ACC112 (cell line): ENCODE results near the gene IQSEC1.

ENCODE experiments used
- H2AFZ ChIP-seq: fragments of 200-600 bp; sonication (generic); one replicate; pipeline ENCODE4 v1.6.0; 2017; ENCODE audit warnings: antibody characterized with exemption, low read length; ENCODE audit not compliant: unreplicated experiment
- H3K27ac ChIP-seq: fragments of 200-600 bp; sonication (generic); 2 replicates; pipeline ENCODE4 v1.5.1; 2014; ENCODE audit warnings: low read depth, mild to moderate bottlenecking, antibody characterized with exemption, low read length, moderate library complexity
- H3K27me3 ChIP-seq: fragments of 200-600 bp; sonication (generic); 2 replicates; pipeline ENCODE4 v1.6.1; 2014; ENCODE audit warnings: mild to moderate bottlenecking, antibody characterized with exemption, low read length, moderate library complexity, mixed read lengths; ENCODE audit not compliant: insufficient read depth
- H3K36me3 ChIP-seq: fragments of 200-600 bp; sonication (generic); 2 replicates; pipeline ENCODE4 v1.6.1; 2016; ENCODE audit warnings: mild to moderate bottlenecking, antibody characterized with exemption, low read length, moderate library complexity, mixed read lengths; ENCODE audit not compliant: insufficient read depth
- H3K4me1 ChIP-seq: fragments of 200-600 bp; sonication (generic); one replicate; pipeline ENCODE4 v1.6.1; 2016; ENCODE audit warnings: low read length, mixed read lengths; ENCODE audit not compliant: insufficient read depth, unreplicated experiment, control insufficient read depth
- H3K4me3 ChIP-seq: fragments of 200-600 bp; sonication (generic); 2 replicates; pipeline ENCODE4 v1.5.1; 2014; ENCODE audit warnings: mild to moderate bottlenecking, low read depth, low read length
- H3K79me2 ChIP-seq: fragments of 200-600 bp; sonication (generic); one replicate; pipeline ENCODE4 v1.6.0; 2016; ENCODE audit warnings: low read length; ENCODE audit not compliant: control insufficient read depth, unreplicated experiment, insufficient read depth

IQSEC1 gene

DNA sequence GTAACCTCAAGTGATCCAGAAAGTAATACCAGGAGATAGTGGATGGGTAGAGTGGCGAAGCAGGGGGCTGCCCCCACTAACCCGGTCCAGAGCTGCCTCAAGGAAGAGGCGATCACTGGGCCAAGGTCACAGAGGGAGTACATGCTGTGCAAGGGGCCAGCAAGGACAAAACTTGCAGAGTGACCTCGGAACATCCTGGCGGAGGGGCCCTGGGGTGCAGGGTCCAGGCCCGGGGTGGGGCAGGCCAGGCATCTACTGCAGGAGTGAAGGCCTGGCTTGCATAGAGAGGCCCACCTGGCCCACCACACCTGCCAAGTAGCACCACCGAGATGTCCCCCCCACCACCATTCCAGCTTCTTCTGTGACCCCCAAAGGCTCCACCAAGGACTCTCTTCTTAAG lies 17.6 kb downstream of the IQSEC1 start:
- no peak overlapping the region for H3K27ac ChIP-seq
- no peaks in the 10 kb centered on the region for H3K4me1 ChIP-seq
- H2AFZ ChIP-seq: no peak overlapping the region
- no peaks in the 10 kb centered on the region for H3K79me2 ChIP-seq
- H3K27me3 ChIP-seq: peaks cover 9% of the 10 kb centered on the region; the same call in 1 of the 2 replicates
- H3K4me3 ChIP-seq: no peak overlapping the region
- H3K36me3 ChIP-seq: no peaks in the 10 kb centered on the region

DNA sequence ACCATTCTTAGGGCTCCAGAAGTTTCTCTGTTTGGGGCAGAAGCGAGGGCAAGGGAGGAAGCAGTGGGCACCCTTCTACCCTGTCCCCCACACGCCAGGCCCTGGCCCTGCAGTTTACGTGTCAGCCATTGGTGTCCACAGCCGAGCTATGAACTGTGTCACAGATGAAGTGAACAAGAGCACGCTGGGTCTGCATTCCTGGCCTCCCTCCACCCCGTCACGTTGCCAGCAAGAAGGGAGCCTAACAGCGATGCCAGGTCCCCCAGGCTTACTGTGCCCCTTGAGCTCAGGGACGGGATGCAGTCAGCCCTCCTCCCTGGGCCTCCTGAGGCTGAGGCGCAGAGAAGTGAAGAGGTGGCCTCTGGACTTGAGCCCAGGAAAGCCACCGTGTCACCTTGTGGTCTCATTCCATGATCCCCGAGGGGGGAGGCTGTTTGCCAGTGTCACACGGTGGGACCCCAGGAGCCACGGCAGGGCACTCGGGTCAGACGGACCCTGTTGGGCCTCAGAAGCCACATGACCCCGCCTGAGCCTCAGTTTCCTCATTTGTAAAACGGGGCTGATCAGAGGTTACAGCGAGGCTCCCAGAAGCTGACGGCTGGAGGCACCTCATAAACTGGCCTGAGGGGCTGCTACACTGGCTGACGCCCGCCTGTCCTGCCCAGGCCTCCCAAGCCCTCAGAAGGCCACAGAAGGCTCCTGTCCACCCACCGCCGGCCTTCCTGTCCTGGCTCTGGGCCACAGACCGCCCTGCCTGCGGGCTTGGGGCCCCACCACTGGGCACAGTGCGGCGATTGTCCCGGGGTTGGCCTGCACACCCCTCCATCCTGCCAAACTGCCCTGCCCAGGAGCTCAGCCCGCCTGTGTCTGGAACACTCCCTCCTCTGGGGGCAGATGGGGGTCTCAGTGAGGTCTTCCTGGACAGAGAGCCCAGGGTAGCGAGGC lies 18.6 kb downstream of the IQSEC1 start:
- H3K36me3 ChIP-seq: no peaks in the 10 kb centered on the region
- no peaks in the 10 kb centered on the region for H3K4me1 ChIP-seq
- H3K79me2 ChIP-seq: no peaks in the 10 kb centered on the region
- peaks cover 9% of the 10 kb centered on the region; the same call in 1 of the 2 replicates for H3K27me3 ChIP-seq
- H3K4me3 ChIP-seq: no peak overlapping the region
- no peak overlapping the region for H2AFZ ChIP-seq
- H3K27ac ChIP-seq: no peak overlapping the region

DNA sequence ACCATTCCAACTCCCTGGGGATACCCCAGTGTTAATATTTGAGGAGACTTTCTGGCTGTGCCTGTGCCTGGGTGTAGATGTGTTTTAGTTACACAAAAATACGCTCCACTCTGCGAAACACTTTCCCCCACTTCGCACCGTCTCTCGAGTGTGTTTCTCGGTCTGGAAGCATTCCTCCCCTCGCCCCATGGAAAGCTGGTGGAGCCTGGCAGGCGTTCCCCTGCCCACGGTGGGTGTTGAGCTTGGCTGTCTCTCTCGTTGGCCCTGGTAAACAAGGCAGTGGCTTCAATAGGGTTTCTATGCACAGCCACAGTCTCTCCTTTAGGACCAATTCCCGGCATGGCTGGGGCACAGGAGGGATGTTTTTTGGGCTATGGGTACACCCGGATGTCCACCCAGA lies 19.3 kb downstream of the IQSEC1 start:
- Histone ChIP-seq H3K79me2 (no peaks in the 10 kb centered on the region), H3K4me3 (no peak overlapping the region), H2AFZ (no peak overlapping the region), H3K27me3 (peaks cover 9% of the 10 kb centered on the region; the same call in 1 of the 2 replicates), H3K36me3 (no peaks in the 10 kb centered on the region), H3K4me1 (no peaks in the 10 kb centered on the region), H3K27ac (no peak overlapping the region)

DNA sequence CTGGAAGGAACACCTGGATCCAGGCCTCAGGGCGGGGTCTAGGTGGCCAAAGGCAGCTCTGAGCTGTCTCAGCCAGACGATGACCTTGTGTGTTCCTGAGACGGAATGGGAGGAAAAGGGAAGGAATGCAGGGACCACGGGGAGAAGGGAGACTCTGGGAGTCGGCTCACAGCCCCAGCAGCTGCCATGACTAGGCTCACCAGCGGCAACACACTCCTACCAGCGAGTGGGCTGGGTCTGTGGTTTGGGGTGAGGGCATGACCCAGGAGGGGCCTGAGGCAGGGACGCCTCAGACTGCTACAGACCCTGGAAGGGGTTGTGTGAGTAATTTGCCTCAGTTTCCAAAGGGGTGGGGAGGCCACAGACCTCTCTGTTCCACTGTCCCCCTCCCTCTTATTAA lies 19.8 kb downstream of the IQSEC1 start:
- peaks cover 9% of the 10 kb centered on the region; the same call in 1 of the 2 replicates for H3K27me3 ChIP-seq
- H2AFZ ChIP-seq: no peak overlapping the region
- no peaks in the 10 kb centered on the region for H3K79me2 ChIP-seq
- no peak overlapping the region for H3K4me3 ChIP-seq
- H3K36me3 ChIP-seq: no peaks in the 10 kb centered on the region
- no peak overlapping the region for H3K27ac ChIP-seq
- no peaks in the 10 kb centered on the region for H3K4me1 ChIP-seq

DNA sequence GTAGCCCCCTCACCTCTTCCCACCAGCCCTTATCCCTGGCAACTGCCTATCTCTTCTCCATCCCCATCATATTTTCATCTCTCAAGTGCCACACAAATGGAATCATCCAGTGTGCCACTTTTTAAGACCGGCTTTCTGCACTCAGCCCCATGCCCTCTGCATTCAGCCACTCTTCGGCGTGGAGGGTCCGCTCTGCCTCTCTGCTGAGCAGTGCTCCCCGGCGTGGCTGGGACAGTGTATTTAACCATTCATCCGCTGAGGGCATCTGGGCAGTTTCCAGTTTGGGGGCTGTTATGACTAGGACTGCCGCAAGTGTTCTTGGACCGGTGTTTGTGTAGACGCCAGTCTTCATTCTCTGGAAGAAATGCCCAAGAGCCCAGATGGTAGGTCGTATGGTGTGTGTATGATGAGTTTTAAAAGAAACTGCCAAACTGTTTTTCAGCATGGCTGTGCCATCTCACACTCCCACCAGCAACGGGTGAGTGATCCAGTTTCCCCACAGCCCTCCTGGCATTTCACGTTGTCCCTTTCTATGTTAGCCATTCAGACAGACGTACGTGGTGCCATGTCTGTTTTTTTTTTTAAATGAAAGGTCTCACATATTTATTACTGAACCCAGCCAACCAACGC lies 20.9 kb downstream of the IQSEC1 start:
- H3K4me1 ChIP-seq: no peaks in the 10 kb centered on the region
- no peak overlapping the region for H3K4me3 ChIP-seq
- H3K79me2 ChIP-seq: no peaks in the 10 kb centered on the region
- H3K27ac ChIP-seq: no peak overlapping the region
- H3K36me3 ChIP-seq: no peaks in the 10 kb centered on the region
- H2AFZ ChIP-seq: no peak overlapping the region
- peaks cover 9% of the 10 kb centered on the region; the same call in 1 of the 2 replicates for H3K27me3 ChIP-seq

DNA sequence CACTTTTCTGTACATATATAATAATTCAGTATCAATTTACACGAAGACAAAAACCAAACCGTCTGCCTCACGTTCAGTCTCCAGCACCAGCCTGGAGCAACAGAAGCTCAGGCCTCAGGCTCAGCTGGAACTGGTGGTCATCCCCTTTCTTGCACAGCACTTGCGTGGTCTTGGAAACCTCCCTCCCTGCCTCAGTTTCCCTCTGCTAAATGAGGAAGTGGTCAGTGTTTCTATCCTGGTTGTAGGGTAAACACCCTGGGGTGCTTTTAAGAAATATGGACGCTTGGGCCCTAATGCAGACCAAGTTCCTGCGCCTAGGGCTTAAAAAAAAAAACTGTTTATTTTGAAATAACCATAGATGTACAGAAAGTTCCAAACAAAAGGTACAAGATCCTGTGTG lies 21.6 kb downstream of the IQSEC1 start:
- no peak overlapping the region for H2AFZ ChIP-seq
- H3K4me3 ChIP-seq: no peak overlapping the region
- peaks cover 9% of the 10 kb centered on the region; the same call in 1 of the 2 replicates for H3K27me3 ChIP-seq
- H3K36me3 ChIP-seq: no peaks in the 10 kb centered on the region
- no peaks in the 10 kb centered on the region for H3K4me1 ChIP-seq
- H3K79me2 ChIP-seq: no peaks in the 10 kb centered on the region
- H3K27ac ChIP-seq: no peak overlapping the region

DNA sequence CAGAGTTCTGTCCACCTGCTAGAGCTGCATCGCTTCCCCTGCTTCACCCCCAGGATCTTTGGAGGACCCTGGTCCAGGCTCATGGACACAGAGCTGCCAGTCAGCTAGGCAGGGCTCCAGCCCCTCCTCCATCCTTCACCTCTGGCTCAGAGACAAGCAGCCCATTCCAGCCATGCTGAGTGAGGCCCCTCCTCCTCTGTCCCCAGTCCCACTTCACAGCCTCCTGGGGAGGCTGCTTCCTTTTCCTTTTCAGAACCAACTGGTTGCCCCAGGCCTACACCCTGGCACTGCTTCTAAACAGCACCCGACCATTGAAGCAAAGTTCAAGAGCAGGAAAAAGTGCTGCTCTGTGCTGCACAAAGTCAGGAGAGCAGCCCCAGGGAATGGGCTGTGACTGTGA lies 22.2 kb downstream of the IQSEC1 start:
- H3K27me3 ChIP-seq: peaks cover 9% of the 10 kb centered on the region; the same call in 1 of the 2 replicates
- H2AFZ ChIP-seq: no peak overlapping the region
- H3K4me3 ChIP-seq: no peak overlapping the region
- no peaks in the 10 kb centered on the region for H3K4me1 ChIP-seq
- H3K36me3 ChIP-seq: no peaks in the 10 kb centered on the region
- H3K27ac ChIP-seq: no peak overlapping the region
- H3K79me2 ChIP-seq: no peaks in the 10 kb centered on the region

DNA sequence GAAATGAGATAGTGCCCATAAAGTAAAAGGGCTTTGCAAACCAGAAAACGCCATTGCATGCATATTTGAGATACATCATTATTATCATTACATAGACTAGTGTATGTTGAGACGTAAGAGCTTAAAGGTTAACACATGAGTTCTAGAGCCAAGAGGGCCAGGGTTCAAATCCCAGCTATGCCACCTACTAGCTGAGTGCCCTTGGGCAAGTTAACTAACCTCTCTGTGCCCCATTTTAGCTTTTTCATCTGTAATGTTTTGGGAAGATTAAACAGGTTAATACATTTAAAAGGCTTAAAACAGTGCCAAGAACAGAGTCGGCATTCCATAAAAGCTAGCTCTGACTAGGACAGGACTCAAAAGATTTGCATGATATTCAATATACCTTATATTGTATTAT lies 22.8 kb downstream of the IQSEC1 start:
- Histone ChIP-seq H3K27me3 (peaks cover 9% of the 10 kb centered on the region; the same call in 1 of the 2 replicates), H2AFZ (no peak overlapping the region), H3K36me3 (no peaks in the 10 kb centered on the region), H3K4me3 (no peak overlapping the region), H3K4me1 (no peaks in the 10 kb centered on the region), H3K27ac (no peak overlapping the region), H3K79me2 (no peaks in the 10 kb centered on the region)

DNA sequence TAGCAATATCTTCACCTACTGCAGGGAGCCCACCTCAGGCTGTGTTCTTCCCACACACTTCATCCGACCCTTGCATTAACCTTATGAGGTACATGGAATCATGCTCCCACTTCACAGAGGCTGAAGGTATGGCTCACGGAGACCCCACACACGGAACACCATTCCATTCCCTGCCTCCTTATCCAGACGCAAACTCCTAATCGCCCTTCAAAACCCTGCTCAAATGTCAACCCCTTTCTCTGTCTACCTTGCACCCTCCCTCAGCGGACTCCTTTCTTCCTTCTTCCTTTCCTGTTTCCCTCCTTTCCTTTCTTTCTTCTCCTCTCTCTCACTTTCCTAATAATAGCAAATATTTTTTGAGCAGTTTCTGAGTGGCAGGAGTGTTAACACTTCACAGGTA lies 23.8 kb downstream of the IQSEC1 start:
- no peak overlapping the region for H3K4me3 ChIP-seq
- H3K4me1 ChIP-seq: no peaks in the 10 kb centered on the region
- no peaks in the 10 kb centered on the region for H3K36me3 ChIP-seq
- peaks cover 9% of the 10 kb centered on the region; the same call in 1 of the 2 replicates for H3K27me3 ChIP-seq
- no peaks in the 10 kb centered on the region for H3K79me2 ChIP-seq
- H2AFZ ChIP-seq: no peak overlapping the region
- H3K27ac ChIP-seq: no peak overlapping the region

DNA sequence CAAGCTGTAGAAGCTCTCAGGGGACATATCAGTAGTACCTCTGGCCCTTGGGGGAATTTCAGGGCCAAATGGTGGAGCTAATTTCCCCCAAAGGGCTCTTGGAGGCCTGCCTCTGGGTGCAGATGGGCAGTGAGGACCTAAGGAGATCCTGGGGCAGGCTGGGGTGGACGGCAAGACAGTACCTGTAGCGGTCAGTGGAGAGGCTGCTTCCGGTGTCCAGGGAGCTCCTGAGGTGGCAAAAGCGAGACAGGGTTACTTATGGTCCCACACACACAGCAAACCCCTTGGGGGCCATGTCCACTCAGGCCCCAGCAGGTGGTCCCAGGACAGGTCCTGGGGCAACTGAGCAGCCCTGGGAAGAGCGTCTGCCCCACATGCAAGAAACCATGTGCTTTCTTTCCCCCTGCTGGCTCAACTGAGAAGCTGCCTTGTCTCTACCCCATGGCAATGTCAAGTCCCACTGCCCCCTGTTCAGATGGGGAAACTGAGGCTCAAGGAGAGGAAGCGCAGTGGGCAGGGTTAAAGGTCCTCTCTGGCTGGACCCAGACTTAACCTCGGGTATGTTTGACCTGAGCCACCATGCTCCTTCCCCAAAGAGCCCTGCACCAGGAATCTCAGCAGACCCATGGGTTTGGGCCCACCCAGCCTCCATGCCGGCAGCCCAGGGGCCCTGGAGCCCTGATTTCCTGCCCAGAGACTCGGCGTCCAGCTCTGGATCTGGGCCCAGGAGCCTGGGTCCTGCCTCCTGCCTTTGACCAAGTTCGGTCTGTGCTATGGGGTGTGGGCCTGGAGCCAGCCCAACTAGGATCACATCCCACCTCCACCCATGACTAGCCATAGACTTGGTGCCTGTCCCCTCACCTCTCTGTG lies 25.7 kb downstream of the IQSEC1 start:
- Histone ChIP-seq H3K4me3 (no peak overlapping the region), H3K27ac (no peak overlapping the region), H3K27me3 (no peaks in the 10 kb centered on the region), H3K36me3 (no peaks in the 10 kb centered on the region), H3K4me1 (no peaks in the 10 kb centered on the region), H3K79me2 (no peaks in the 10 kb centered on the region), H2AFZ (no peak overlapping the region)
